ENCODE measurements around the gene ST3GAL5. TPM values are rescaled to one million over a fixed set of nuclear protein-coding genes. Genes with fewer than 3 reads are reported as not detected.

The ST3GAL5 gene
- total RNA-seq, 2 experiments from 2014 or later = 43.4 to 46.7 TPM

DNA sequence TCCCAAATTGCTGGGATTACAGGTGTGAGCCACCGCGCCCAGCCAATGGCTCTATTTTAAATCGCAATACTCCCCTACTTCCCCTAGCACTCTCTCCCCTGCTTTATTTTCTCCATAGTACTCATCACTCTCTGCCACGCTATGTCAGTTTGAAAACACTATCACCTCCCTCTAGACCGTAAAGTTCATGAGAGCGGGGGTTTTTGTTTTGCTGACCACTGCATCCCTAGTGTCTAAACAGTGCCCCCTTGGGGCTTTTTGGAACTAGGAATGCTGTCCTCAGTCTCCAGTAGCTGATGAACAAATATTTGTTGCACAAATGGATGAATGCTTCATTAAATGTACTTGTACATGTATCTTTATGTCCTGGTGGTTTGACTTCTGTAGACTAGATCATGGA, 90.9 kb downstream of the ST3GAL5 start:
- Mint-ChIP-seq H3K27ac (no peak overlapping the region), H3K4me1 (ENCODE audit: low read depth) (peaks cover 2% of the 10 kb centered on the region), H3K4me3 (no peak overlapping the region), H3K36me3 (ENCODE audit: low read depth) (no peaks in the 10 kb centered on the region), H3K27me3 (ENCODE audit: low read depth) (peaks cover 16% of the 10 kb centered on the region), H3K9me3 (ENCODE audit: insufficient read depth) (no peaks in the 10 kb centered on the region)
- ATAC-seq (no peak), DNase-seq (no peak)
- POLR2A ChIA-PET = no interaction called here
- CTCF ChIA-PET = no interaction called here

DNA sequence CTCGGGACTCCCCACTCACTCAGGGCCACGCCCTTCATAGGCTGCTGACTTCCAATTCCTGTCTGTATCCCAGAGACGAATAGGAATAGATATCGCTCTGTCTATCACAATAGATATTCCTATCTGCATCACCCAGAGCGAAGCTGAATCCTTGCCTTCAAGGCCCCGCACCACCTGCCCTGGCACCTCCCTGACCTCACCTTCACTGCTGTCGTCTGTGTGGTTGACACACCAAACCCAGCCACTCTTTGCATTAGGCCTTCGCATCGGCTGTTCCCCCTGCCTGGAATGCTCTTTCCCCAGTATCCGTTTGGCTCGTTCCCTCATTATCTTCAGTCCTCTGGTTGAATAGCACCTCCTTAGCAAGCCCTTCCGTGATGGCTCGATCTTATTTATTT, 91.5 kb downstream of the ST3GAL5 start:
- H3K4me3 Mint-ChIP-seq = no peak overlapping the region
- no peaks in the 10 kb centered on the region for H3K36me3 Mint-ChIP-seq (ENCODE audit: low read depth)
- no peak for DNase-seq
- ATAC-seq = no peak
- POLR2A ChIA-PET = no interaction called here
- peaks cover 2% of the 10 kb centered on the region for H3K4me1 Mint-ChIP-seq (ENCODE audit: low read depth)
- H3K27ac Mint-ChIP-seq = no peak overlapping the region
- peaks cover 22% of the 10 kb centered on the region for H3K27me3 Mint-ChIP-seq (ENCODE audit: low read depth)
- CTCF ChIA-PET = no interaction called here
- H3K9me3 Mint-ChIP-seq (ENCODE audit: insufficient read depth) = no peaks in the 10 kb centered on the region

DNA sequence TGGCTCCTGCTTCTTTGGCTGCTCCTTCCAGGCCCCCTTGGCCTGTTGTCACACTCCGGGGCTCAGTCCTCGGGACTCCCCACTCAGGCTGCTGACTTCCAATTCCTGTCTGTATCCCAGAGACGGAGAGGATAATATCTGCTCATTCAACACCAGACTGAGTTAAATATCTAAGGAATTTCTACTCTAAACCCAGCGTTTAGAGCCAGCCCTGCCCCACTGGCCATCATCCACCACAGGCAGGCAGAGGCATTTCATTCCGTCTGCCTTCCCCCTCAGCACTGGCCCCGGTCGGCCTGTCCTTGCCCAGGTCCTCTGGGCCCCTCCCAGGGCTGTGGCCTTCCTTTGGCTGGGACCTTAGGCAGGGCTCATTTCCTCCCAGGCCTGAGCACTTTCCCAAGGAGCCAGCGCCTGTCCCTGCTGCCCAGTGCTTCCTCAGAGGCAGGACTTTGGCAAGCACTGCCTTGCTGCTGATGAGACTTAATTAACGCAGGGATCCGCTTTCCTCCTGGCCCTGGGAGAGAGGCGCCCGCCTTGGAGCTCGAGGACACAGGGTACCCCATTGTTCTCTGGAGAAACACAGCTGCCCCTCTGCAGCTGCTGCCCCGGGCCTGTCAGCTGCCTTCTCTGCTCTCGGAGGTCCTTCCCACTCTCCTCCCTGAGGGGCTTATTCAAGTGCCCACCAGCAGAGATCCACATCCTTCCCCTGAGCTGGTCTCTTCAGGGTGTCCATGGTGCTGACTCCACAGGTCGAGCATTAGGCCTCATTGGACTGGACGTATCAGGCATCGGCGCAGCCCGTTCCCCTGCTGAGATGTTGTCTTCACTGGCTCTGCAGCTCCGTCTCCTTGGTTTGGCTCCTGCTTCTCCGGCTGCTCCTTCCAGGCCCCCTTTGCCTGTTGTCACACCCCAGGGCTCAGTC, 92.2 kb downstream of the ST3GAL5 start:
- H3K36me3 Mint-ChIP-seq (ENCODE audit: low read depth) = no peaks in the 10 kb centered on the region
- ChIA-PET CTCF (no interaction called here), POLR2A (no interaction called here)
- no peaks in the 10 kb centered on the region for H3K9me3 Mint-ChIP-seq (ENCODE audit: insufficient read depth)
- no peak overlapping the region for H3K4me3 Mint-ChIP-seq
- H3K4me1 Mint-ChIP-seq (ENCODE audit: low read depth) = peaks cover 2% of the 10 kb centered on the region
- DNase-seq = no peak
- no peak overlapping the region for H3K27ac Mint-ChIP-seq
- H3K27me3 Mint-ChIP-seq (ENCODE audit: low read depth) = peaks cover 22% of the 10 kb centered on the region
- no peak for ATAC-seq

DNA sequence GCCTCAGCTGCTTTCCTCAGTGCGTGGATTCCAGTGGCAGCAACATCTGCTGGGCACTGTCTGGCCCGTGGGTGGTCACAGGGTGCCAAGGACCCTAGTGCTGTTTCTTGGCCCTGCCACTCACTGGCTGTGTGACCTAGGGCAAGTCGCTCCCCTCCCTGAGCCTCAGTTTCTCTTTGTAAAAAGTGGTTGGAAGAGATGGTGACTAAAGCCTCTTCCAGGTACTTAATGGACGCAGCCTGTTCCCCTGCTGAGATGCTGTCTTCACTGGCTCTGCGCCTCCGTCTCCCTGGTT, 92.8 kb downstream of the ST3GAL5 start:
- H3K4me1 Mint-ChIP-seq (ENCODE audit: low read depth) = peaks cover 2% of the 10 kb centered on the region
- no peaks in the 10 kb centered on the region for H3K36me3 Mint-ChIP-seq (ENCODE audit: low read depth)
- ChIA-PET POLR2A (no interaction called here), CTCF (no interaction called here)
- no peak overlapping the region for H3K4me3 Mint-ChIP-seq
- no peak for DNase-seq
- H3K27me3 Mint-ChIP-seq (ENCODE audit: low read depth) = peaks cover 18% of the 10 kb centered on the region
- H3K27ac Mint-ChIP-seq = no peak overlapping the region
- ATAC-seq = no peak
- no peaks in the 10 kb centered on the region for H3K9me3 Mint-ChIP-seq (ENCODE audit: insufficient read depth)

DNA sequence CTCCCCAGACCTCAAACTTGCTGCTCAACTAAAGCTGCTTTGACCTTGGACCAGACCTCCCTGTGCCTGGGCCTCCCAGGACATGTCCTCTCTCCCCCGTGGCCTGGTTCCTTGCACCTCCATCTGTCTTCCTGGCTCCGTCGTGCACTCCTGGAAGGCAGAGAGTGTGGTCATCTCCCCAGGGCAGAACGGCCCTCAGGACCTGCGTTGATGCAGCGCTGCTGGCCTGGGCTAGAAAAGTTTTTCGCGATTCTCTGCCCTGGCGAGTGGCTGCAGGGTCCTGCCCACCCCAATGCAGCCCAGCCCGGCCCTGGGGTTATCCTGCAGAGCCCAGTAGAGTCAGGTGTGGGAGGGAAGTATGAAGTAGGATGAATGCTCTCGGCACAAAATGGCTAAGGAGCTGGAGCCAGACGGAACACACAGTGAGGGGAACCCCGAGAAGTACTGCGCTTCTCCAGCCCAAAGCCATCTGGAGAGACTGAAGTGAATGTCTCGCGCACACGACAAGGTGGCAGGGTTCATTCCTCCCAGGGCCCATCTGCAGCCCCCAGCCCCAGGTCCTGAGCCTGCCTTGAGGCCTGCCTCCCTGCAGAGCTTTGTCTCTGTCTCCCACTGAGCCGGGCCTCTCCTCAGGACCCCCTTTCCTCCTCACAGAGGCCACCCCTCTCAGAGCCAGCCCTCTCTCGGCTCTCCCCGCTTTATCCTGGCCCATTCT, 93.3 kb downstream of the ST3GAL5 start:
- POLR2A ChIA-PET = no interaction called here
- CTCF ChIA-PET = interaction anchor here (1.3 to 1.7 kb wide), 3 partner anchors 45 to 159 kb away, joined by 3 to 6 read pairs (median 3); no protein-coding TSS in a partner anchor
- H3K9me3 Mint-ChIP-seq (ENCODE audit: insufficient read depth) = no peaks in the 10 kb centered on the region
- ATAC-seq (no peak), DNase-seq (no peak)
- no peak overlapping the region for H3K4me3 Mint-ChIP-seq
- H3K27ac Mint-ChIP-seq = no peak overlapping the region
- no peaks in the 10 kb centered on the region for H3K36me3 Mint-ChIP-seq (ENCODE audit: low read depth)
- H3K27me3 Mint-ChIP-seq (ENCODE audit: low read depth) = peaks cover 18% of the 10 kb centered on the region
- H3K4me1 Mint-ChIP-seq (ENCODE audit: low read depth) = peaks cover 2% of the 10 kb centered on the region

DNA sequence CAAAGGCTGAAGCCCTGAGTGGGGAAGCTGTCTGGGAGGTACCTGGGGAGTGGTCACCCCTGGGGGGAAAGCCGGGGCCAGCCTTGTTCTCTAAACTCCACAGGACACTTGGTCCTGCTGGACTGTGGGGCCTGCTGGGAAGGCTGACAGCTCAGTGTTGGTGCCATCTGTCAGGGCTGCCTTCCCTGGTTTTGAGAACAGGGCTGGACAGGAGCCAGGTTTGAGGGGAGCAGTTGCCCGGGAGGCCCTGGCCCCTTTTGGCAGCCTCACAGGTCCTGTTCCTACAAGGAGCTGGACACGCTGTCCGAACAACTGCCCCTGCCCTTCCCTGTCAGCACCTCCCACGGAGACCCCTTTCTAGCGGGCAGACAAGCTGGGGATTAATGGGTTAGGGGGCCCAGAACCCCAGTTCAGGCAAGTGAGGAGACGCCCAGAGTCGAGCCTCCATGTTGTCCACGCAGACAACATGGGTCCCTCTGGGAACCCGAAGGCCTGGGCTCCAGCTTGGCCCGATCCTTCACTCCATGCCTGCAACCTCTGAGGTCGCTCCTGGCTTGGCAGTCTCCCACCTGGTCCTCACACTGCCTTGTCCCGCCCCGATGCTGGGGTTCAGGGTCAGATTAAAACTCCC, 94.2 kb downstream of the ST3GAL5 start:
- Mint-ChIP-seq H3K27ac (no peak overlapping the region), H3K9me3 (ENCODE audit: insufficient read depth) (no peaks in the 10 kb centered on the region), H3K36me3 (ENCODE audit: low read depth) (no peaks in the 10 kb centered on the region), H3K4me1 (ENCODE audit: low read depth) (peaks cover under 1% of the 10 kb centered on the region), H3K27me3 (ENCODE audit: low read depth) (peaks cover 18% of the 10 kb centered on the region), H3K4me3 (no peak overlapping the region)
- DNase-seq (no peak), ATAC-seq (no peak)
- POLR2A ChIA-PET = interaction anchor here (0.6 to 0.7 kb wide), 2 partner anchors 8 to 84 kb away, joined by 3 read pairs; no protein-coding TSS in a partner anchor
- CTCF ChIA-PET = interaction anchor here (1.3 to 1.7 kb wide), 3 partner anchors 44 to 158 kb away, joined by 3 to 6 read pairs (median 3); no protein-coding TSS in a partner anchor

DNA sequence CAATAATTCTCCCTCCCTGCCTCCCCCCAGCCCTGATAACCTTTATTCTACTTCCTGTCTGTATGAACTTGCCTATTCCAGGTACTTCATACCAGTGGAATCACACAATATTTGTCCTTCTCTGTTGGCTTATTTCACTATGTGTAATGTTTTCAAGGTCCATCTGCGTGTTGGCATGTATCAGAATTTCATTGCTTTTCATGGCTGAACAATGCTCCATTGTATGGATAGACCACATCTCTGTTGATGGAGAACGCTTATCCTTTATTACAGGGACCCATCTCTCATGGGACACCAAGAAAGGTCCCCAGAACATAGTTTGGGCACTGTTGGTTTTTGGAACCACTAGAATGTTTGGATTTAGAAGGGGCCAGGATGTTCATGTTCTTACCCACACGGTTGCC, 94.8 kb downstream of the ST3GAL5 start:
- POLR2A ChIA-PET = interaction anchor here (0.7 kb wide), 1 partner anchor 84 kb away, joined by 3 read pairs; no protein-coding TSS in a partner anchor
- peaks cover 17% of the 10 kb centered on the region for H3K27me3 Mint-ChIP-seq (ENCODE audit: low read depth)

DNA sequence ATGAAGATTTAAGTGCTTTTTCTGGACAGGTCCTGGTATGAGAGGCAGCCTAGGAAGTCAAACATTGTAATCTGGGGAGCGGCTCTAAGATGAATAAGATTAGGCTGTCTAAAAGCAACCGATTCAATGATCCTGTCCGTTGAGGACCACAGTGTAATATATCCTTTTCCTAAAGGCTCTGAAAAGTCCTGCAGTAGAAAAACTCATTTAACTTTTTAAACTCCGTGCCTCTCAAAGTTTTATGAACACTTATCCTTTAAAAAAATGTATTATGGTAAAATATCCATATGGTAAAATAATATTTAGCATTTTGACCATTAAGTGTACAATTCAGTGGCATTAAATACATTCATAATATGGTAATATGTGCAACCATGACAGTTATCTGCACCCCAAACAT, 95.2 kb downstream of the ST3GAL5 start:
- no peak for DNase-seq
- Mint-ChIP-seq H3K27ac (no peak overlapping the region), H3K36me3 (ENCODE audit: low read depth) (no peaks in the 10 kb centered on the region), H3K4me3 (no peak overlapping the region), H3K27me3 (ENCODE audit: low read depth) (peaks cover 17% of the 10 kb centered on the region), H3K9me3 (ENCODE audit: insufficient read depth) (no peaks in the 10 kb centered on the region), H3K4me1 (ENCODE audit: low read depth) (no peaks in the 10 kb centered on the region)
- ChIA-PET POLR2A (no interaction called here), CTCF (no interaction called here)
- no peak for ATAC-seq

More for the DNA sequence above, 94.8 kb downstream of the ST3GAL5 start:
- Mint-ChIP-seq H3K36me3 (ENCODE audit: low read depth) (no peaks in the 10 kb centered on the region), H3K9me3 (ENCODE audit: insufficient read depth) (no peaks in the 10 kb centered on the region), H3K27ac (no peak overlapping the region), H3K4me1 (ENCODE audit: low read depth) (no peaks in the 10 kb centered on the region), H3K4me3 (no peak overlapping the region)
- DNase-seq (no peak), ATAC-seq (no peak)
- CTCF ChIA-PET = interaction anchor here (1.3 to 1.7 kb wide), 3 partner anchors 43 to 157 kb away, joined by 3 to 6 read pairs (median 3); no protein-coding TSS in a partner anchor

DNA sequence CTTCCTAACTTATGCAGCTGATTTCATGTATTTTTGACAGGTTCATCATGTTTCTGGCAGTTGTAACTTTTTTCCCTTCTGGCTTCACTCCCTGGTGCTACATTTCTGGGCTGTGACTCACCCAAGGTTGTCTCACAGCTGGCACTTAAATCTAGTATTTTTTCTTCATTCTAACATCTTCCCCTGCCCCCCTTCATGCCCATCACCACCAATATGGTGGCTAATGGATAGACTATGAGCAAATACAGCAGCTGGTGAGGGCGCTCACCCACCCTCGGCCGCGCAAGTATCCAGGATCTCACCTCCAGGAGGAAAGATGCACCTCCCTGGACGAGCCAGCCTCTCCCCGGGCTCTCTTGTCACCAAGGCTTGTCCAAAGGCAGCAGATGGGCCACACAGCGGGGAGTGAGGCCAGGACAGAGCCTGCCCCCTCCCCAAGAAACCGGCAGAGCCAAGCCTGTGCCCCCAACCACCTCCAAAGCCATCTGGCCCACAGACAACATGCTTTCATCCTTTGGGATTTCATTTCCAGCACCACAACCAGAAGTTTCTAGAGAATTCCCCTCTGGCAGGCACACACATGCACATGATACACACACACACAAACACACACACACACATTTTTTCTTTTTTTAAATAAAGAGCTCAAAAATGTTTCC, 95.9 kb downstream of the ST3GAL5 start:
- no peak for ATAC-seq
- POLR2A ChIA-PET = interaction anchor here (0.6 kb wide), 1 partner anchor 165 kb away, joined by 3 read pairs; no protein-coding TSS in a partner anchor
- H3K4me3 Mint-ChIP-seq = no peak overlapping the region
- no peak for DNase-seq
- H3K27me3 Mint-ChIP-seq (ENCODE audit: low read depth) = peaks cover 16% of the 10 kb centered on the region
- no peaks in the 10 kb centered on the region for H3K4me1 Mint-ChIP-seq (ENCODE audit: low read depth)
- H3K27ac Mint-ChIP-seq = no peak overlapping the region
- H3K9me3 Mint-ChIP-seq (ENCODE audit: insufficient read depth) = no peaks in the 10 kb centered on the region
- H3K36me3 Mint-ChIP-seq (ENCODE audit: low read depth) = no peaks in the 10 kb centered on the region
- CTCF ChIA-PET = no interaction called here

DNA sequence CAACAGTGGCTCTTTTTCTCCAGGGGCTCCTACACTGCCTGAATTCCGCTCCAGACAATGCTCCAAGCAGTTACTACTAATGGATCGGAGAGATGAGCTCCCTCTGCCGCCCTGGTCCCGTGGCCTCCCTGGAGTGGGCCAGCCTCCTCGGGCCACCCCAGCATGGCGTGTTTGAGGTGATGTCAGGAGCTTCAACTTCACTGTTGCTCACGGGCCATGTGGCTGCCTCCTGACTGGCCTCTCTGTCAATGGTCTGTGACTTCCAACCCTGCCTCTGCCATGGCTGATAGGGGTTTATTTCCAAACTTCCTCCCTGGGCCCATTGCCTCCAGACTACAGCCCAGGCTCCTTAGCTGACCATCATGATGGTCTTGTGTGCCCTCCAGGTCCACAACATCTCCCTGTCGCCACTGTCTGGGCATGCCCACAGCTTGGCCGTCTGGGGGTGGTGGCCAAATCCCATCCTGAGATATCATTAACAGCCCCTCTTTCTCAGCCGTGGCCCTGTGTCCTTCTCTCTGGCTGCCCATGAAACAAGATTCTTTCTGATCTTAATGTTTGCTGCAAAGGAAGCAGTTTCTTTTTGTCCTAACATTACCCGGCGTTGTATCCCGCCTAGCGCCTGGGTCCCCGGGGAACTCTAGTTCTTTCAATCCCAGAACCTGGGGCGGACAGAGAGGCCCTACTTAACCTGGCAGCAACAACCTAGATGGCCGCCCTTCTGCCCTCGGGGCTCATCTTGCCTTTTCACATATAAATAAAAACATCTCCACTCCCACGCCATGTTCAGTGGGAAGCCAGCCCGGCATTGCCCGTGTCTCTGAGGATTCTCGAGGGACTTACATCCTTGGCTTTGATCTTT, 96.9 kb downstream of the ST3GAL5 start:
- H3K27ac Mint-ChIP-seq = no peak overlapping the region
- DNase-seq = no peak
- POLR2A ChIA-PET = no interaction called here
- H3K4me3 Mint-ChIP-seq = no peak overlapping the region
- peaks cover 16% of the 10 kb centered on the region for H3K27me3 Mint-ChIP-seq (ENCODE audit: low read depth)
- H3K4me1 Mint-ChIP-seq (ENCODE audit: low read depth) = no peaks in the 10 kb centered on the region
- no peaks in the 10 kb centered on the region for H3K36me3 Mint-ChIP-seq (ENCODE audit: low read depth)
- ATAC-seq = no peak
- no peaks in the 10 kb centered on the region for H3K9me3 Mint-ChIP-seq (ENCODE audit: insufficient read depth)
- CTCF ChIA-PET = no interaction called here

Measured in activated CD8-positive, alpha-beta T cell treated with anti-CD3 and anti-CD28 coated beads, Interleukin-2, amount 10 ng/mL, durations not matched to agents 7 days and 5 days (primary cell).